ENCODE results near the gene BTBD8. TPM values are rescaled to one million over a fixed set of nuclear protein-coding genes. Genes with fewer than 3 reads are reported as not detected.

The BTBD8 gene
- total RNA-seq, 1 experiment from 2014 or later = 2.8 TPM

- Histone ChIP-seq H3K4me1 (ENCODE audit: control insufficient read depth in 1 of 2, insufficient read depth in 2 of 2, low read length in 2 of 2) (no peaks in the 10 kb centered on the region), H3K27ac (ENCODE audit: low read depth, low read length) (no peak overlapping the region), H3K4me2 (ENCODE audit: low read length) (no peak overlapping the region), H3K9me2 (ENCODE audit: insufficient read depth) (no peaks in the 10 kb centered on the region), H3K9ac (ENCODE audit: low read length) (no peak overlapping the region), H3K27me3 (ENCODE audit: insufficient read depth, low read length) (no peaks in the 10 kb centered on the region), H2AFZ (ENCODE audit: low read depth, low read length, poor library complexity, severe bottlenecking) (no peak overlapping the region), H3K79me2 (ENCODE audit: insufficient read depth, low read length) (no peaks in the 10 kb centered on the region), H3K36me3 (ENCODE audit: control insufficient read depth in 1 of 2, insufficient read depth in 2 of 2, low read length in 2 of 2) (no peaks in the 10 kb centered on the region), H3K9me3 (ENCODE audit: control insufficient read depth in 1 of 2, insufficient read depth in 1 of 2, low read depth in 1 of 2, low read length in 2 of 2) (0 out of 4 replicates have a peak, but pooled peaks cover 0 to 1% of the 10 kb centered on the region in 2 experiments), H4K20me1 (ENCODE audit: insufficient read depth) (no peaks in the 10 kb centered on the region), H3K4me3 (replicated peaks in 1 of 2; ENCODE audit: low read depth in 1 of 2, low read length in 2 of 2) (no peak overlapping the region)
- POLR2A ChIA-PET = no interaction called here
- BruUV-seq (replicated peaks) = no TSS peak
- intact Hi-C loops (cut with micrococcal nuclease) = no loop called here
- DNase-seq (ENCODE audit: low read depth, low spot score) = no peak
- no peak for ATAC-seq
- CTCF ChIA-PET = no interaction called here
- TF ChIP-seq MAX (IDR thresholded peaks at IDR 0.05) (no peak), SRF (IDR thresholded peaks at IDR 0.05; ENCODE audit: low read depth) (no peak), YY1 (IDR thresholded peaks at IDR 0.05; ENCODE audit: extremely low read depth, insufficient replicate concordance, low read depth, low read length) (no peak), RAD21 (IDR thresholded peaks at IDR 0.05; ENCODE audit: low read depth) (no peak), ELF1 (IDR thresholded peaks at IDR 0.05; ENCODE audit: borderline replicate concordance, low read depth) (no peak), SIN3A (IDR thresholded peaks at IDR 0.05; ENCODE audit: low read depth) (no peak)
- RAD21 ChIA-PET (ENCODE audit: low non-redundant PET in 1 of 2, low total read pairs in 2 of 2, uncharacterized antibody in 2 of 2, unreplicated experiment in 2 of 2) = no interaction called here
These were observed 11.5 kb downstream of the BTBD8 start for GRCh38 chr1:92091625-92092024.

GRCh38 chr1:92094090-92094489, 13.9 kb downstream of the BTBD8 start:
- Histone ChIP-seq H3K27me3 (ENCODE audit: insufficient read depth, low read length) (no peaks in the 10 kb centered on the region), H4K20me1 (ENCODE audit: insufficient read depth) (no peaks in the 10 kb centered on the region), H3K27ac (ENCODE audit: low read depth, low read length) (no peak overlapping the region), H3K9me2 (ENCODE audit: insufficient read depth) (no peaks in the 10 kb centered on the region), H3K9me3 (ENCODE audit: control insufficient read depth in 1 of 2, insufficient read depth in 1 of 2, low read depth in 1 of 2, low read length in 2 of 2) (no peaks in the 10 kb centered on the region), H3K9ac (ENCODE audit: low read length) (no peak overlapping the region), H3K79me2 (ENCODE audit: insufficient read depth, low read length) (no peaks in the 10 kb centered on the region), H2AFZ (ENCODE audit: low read depth, low read length, poor library complexity, severe bottlenecking) (no peak overlapping the region), H3K36me3 (ENCODE audit: control insufficient read depth in 1 of 2, insufficient read depth in 2 of 2, low read length in 2 of 2) (no peaks in the 10 kb centered on the region), H3K4me2 (ENCODE audit: low read length) (no peak overlapping the region), H3K4me3 (replicated peaks in 1 of 2; ENCODE audit: low read depth in 1 of 2, low read length in 2 of 2) (no peak overlapping the region), H3K4me1 (ENCODE audit: control insufficient read depth in 1 of 2, insufficient read depth in 2 of 2, low read length in 2 of 2) (no peaks in the 10 kb centered on the region)
- intact Hi-C loops (cut with micrococcal nuclease) = no loop called here
- no peak for DNase-seq (ENCODE audit: low read depth, low spot score)
- ATAC-seq = no peak
- ChIA-PET RAD21 (ENCODE audit: low non-redundant PET in 1 of 2, low total read pairs in 2 of 2, uncharacterized antibody in 2 of 2, unreplicated experiment in 2 of 2) (no interaction called here), CTCF (no interaction called here), POLR2A (no interaction called here)
- BruUV-seq (replicated peaks) = no TSS peak
- TF ChIP-seq CEBPB (IDR thresholded peaks at IDR 0.05; ENCODE audit: low read depth) = no peak
- TF ChIP-seq SIN3A (IDR thresholded peaks at IDR 0.05; ENCODE audit: low read depth) = no peak
- TF ChIP-seq EZH2phosphoT487 (IDR thresholded peaks at IDR 0.05; ENCODE audit: borderline replicate concordance) = no peak
- no peak for TF ChIP-seq FOSL1 (IDR thresholded peaks at IDR 0.05; ENCODE audit: low read depth)
- TF ChIP-seq POLR2A (IDR thresholded peaks at IDR 0.05; ENCODE audit: borderline replicate concordance, extremely low read depth, insufficient read depth, insufficient read length) = no peak
- no peak for TF ChIP-seq ATF3 (IDR thresholded peaks at IDR 0.05)
- no peak for TF ChIP-seq ZFX (IDR thresholded peaks at IDR 0.05)
- no peak for TF ChIP-seq MAX (IDR thresholded peaks at IDR 0.05)
- no peak for TF ChIP-seq SP1 (IDR thresholded peaks at IDR 0.05; ENCODE audit: low read depth)
- TF ChIP-seq POLR2AphosphoS5 (IDR thresholded peaks at IDR 0.05; ENCODE audit: low read depth, low read length) = no peak
- no peak for TF ChIP-seq CBX3 (IDR thresholded peaks at IDR 0.05; ENCODE audit: low read depth)
- TF ChIP-seq EZH2 (IDR thresholded peaks at IDR 0.05) = no peak
- TF ChIP-seq REST (IDR thresholded peaks at IDR 0.05; ENCODE audit: low read depth) = no peak
- no peak for TF ChIP-seq EGR1 (IDR thresholded peaks at IDR 0.05; ENCODE audit: low read depth)
- TF ChIP-seq SRF (IDR thresholded peaks at IDR 0.05; ENCODE audit: low read depth) = no peak
- TF ChIP-seq JUND (IDR thresholded peaks at IDR 0.05) = no peak
- TF ChIP-seq TCF7L2 (IDR thresholded peaks at IDR 0.05; ENCODE audit: borderline replicate concordance, extremely low read depth, insufficient read depth, insufficient read length) = no peak

Data from HCT116 (cell line).